HG03175 (cell line): ENCODE measurements around the gene CLMN.

Experiments
- ATAC-seq: cut with Tn5 transposase; IDR thresholded peaks from one replicate; pipeline ENCODE4 v1.9.1; 2021; ENCODE audit warnings: mild to moderate bottlenecking, moderate library complexity; ENCODE audit not compliant: unreplicated experiment

CLMN gene

DNA sequence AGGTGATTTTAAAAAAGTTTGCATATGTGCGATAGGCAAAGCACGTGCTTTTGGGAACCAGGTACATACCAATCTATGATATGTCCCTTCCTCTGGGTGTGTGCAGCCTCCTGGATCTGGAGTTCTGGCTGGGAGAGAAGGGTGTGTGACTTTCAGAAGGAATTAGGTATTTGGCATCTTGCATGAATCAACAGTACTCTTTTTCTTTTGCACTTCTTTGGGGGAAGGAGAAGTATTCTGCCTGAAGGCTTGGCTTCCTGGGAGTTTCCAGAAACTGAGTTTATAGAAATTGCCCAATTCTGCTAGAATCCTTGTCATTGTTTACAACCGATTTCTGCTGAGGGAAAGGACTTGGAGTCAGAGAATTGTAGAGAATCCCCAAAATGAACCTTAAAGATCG lies 2.9 kb upstream of the CLMN start:
- no peak for ATAC-seq

DNA sequence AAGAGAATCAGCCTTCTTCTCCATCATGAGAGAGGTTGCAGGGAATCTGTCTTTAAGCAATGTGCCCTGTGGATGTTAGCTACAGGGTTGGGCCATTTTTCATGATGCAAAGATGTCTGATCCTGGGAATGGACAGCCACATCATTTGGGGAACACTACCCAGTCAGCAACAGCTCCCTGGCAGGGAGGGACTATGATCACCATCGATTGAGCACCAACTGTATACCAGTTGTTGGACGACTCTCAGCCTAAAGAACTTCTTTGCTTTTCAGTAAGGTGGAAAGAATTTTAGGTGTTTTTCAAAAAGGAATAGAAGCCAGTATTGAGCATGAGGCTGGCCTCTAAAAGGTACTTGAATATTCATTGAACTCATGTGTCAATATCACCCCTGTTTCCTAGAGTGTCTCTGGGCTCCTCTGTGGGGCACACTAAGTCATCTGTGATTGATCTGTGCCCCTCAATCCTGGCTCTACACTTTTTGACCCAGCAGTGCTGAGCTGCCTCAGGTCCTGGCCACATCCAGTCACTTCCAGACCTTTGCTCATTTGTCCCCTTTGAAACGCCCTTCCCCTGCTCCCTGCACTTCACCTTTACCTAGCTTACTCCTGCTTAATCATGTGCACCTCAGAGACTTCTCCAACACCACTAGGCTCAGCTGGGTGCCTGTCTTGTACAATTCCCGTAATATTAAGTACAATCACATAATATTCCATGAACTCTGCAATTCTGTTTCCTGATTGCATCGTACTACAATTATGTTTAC lies 2.2 kb upstream of the CLMN start:
- no peak for ATAC-seq

DNA sequence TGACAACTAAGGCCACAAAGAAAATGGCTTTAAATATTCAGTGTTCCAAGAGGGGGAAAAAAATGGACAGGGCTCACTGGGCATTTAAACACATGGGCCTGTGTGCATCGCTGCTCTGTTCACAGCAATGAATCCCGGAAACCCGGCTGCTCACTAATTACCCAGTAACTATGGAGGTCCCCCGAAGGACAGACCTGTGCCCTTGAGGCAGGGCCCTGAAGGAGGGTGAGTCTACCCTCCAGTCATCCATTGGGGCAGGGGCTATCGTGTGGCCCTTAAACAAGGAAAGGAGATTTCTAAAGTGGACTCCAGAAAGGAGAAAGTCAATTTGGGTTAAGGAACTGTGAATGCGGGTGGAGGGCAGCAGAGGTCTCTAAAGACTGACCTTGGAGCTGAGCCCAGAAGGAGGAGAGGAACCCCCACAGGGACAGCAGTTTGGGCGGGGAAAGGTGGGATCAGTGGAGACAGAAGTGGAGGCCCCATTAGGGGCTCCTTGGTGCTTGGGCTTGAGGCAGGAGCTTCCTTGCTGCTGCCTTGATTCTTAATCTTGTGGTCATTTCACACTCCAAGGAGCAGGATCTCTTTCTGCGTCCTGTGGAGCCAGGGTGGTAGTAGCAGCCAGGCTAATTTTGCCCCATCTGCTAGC lies 1.4 kb upstream of the CLMN start:
- no peak for ATAC-seq

DNA sequence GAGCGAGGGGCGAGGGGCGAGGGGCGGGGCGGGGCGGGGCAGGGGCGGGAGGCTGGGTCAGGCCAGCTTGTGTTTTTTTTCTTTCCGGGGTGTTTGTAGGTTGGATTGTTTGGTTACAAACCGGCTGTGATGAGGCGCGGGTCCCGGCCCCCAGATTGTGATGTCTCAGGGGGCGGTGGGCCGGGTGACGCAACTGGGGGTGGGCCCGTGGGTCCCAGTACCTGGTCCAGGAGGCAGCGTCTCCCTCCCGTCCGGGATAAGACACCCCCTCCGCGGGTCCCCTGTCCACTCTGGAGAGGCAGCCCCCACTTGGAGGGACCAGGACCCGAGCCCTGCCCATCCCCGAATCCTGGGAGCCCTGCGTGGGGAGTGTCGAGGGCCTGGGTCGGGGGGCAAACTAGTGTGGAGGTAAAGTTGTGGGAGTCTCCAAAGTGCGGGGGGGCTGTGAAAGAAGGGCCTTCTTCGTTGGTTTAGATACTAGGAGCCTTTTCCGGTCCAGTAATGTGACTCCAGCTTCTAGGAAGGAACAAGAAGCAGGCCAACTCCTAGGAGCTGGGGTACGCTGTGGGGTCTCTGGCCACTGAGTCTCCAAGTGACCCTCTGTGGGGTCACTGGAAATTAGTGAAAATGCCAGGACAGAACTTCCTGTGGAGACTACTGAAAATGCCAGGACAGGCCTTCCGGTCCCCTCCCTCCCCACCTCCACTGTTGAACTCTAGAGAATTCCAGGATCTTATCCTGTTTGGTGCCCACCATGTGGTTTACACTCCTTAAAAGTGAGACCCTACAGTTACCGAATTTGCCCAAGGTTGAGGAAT lies 579 bp upstream of the CLMN start:
- peak; percentile 3 for ATAC-seq

DNA sequence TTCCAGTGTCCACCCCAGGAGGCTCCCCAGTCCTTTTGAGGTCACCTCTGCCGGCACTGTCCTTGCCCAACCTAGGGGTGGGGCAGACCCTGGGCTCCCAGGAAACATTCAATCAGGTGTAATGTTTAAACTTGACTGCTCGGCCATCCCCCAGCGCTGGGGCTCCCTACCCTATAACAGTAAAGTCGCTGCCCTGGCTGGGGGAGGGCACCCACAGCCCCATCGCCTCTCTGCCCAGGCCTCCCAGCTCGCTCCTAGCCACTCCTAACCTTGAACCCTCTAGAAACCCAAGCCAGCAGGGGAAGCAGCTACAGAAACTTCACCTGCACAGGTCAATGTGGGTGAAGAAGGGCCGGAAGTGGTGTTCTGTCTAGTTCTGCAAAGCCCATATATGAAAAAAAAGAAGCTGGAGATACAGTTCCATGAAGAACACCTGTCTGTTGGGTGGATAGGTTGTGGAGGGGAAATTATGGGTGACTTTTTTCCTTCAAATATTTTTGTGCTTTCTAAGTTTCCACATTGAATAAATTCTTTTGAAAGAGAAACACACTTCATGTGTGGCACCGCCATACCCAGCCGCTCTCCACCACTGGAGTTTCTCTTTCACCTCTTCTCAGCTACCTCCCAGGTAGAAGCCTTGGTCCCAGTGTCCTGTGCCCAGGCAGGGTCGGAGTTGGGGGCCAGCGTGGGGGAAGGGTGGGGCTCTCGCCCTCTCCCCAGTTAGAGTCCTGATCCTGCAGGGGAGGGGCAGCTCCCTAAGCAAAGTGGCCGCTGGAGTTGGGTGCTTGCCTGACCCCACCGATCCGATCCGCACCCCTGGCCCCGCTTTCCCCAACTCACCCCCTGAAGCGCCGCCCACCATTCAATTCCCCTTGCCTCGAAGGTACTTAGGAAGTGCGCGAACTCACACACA lies 1.1 kb downstream of the CLMN start:
- ATAC-seq, result no peak

DNA sequence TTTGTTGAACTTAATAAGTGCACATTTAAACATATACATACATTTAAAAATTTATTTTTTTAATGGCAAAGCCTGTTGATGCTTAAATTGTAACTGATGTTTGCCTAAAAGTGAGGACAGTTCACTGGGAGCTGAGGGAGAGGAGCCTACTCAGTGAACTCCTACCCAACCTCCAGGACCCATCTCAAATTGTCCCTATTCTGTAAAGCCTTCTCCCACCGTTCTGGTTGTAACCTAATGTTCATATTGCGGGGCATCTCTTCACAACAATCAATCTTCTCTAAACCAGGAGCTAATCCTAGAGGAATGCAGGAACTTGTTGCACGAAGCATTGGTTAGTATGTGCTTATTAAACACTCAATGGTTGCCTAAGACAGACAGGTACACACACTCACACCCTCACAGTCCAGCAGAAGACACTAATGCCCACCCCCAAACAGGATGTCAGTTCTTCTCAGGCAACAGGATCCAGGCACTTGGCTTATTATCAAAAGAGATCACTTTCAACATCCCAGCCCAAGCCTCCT lies 1.8 kb downstream of the CLMN start:
- no peak for ATAC-seq

DNA sequence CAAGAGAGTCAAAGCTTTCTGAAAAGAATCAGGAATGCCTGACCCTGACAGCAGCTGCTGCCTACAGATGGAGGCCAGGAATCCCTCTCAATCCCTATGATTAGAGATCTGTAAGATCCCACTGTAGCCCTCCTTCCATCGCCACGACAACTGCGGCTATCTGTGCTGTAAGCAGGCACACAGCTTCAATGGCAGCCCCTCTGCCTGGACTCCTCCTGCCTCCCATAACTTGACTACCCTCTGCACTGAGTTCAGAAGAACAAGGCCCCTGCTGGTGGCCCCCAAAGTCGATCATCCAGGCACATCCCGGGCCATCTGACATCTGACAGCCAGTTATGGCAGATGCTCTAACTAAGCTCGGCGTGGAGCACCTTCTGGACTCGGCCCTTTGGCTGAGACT lies 2.9 kb downstream of the CLMN start:
- ATAC-seq, result no peak

DNA sequence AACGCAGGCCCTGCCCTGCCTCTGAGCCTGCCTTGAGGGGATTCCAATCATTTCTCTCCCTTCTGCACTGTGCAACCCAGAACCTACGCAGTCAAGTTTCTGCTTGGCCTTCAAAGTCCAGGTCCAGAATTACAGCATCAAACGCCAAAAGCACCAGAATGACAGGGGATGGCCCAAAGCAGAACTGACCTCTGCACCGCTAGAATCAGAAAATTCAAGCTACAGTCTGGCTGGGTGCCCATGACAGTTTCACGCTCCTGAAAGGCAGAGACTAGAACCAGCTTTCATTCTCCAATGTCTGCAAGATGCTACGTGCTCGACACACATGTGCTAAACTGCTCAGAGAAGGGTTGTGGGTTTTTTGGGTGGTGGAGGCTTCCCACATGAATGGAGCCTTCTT lies 4.1 kb downstream of the CLMN start:
- no peak for ATAC-seq

DNA sequence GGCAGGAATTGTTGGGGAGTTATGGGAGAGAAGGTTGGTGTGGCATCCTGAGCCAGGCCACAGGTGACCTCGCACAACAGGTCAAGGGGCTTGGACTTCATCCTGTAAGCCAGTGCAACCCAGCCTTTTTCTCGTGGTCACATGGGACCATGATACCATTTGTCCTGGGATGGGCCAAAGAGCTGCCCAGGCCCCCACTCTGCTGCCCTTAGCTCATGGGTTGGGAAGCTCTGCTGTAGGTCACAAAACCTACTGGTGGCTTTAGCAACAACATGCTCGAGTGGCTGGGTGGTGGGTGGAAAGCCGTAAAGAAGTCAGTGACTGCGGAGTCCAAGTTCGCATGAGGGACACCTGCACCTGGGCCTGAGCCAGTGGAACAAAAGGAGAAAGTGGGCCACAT lies 4.6 kb downstream of the CLMN start:
- ATAC-seq, result no peak

DNA sequence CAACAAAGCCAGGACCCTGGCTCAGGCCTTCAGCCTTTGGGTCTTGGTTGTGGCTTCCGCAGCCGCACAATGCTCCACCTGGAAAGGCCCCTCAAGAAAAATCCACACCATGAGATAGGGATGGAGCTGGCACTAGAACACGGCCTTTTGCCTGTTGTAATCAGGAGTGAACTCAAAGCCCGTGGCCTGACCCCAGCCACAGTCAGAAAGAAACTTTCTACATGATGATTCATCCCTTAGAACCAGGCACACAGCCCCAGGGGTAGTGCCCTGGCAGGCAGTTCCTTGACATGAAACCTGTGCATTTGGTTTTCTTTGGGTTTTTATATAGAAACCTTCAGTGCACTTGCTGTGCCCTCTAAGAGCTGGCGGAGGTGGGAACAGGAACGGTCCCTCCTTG lies 5.1 kb downstream of the CLMN start:
- ATAC-seq, result peak; percentile 63

DNA sequence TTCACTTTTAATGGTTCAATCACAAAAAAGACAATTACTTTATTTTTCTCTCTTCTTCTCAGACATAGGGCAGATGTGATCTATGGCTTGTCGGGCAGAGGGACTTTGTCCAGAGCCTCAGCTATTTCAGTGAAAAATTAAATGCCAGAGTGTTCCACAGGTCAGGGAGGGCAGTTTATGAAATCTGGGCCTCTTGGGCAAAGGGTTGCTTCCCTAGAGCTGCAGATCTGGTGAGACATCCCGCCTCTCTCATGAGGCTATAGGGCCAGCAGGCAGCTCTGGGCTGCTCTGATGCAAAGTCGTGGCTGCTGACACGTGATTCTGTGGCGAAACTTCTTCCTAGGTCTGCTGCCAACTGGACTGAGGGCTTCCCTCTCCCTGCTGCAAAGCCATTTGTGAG lies 6.0 kb downstream of the CLMN start:
- no peak for ATAC-seq

DNA sequence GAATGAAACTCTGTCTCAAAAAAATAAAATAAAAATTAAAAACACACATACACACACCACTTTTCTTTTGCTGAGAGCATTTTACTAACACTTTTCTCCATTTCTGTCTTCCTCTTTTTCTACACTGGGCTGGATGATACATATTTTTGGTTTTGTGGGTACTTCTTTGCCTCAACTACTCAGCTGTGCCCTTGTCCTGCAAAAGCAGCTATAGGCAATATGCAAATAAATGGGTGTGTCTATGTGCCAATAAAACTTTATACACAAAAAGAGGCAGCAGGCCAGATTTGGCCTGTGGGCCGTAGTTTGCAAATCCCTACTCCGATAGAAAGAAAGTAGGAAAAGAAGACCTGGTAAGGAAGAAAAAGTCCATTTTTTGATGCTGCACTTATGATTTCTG lies 6.5 kb downstream of the CLMN start:
- no peak for ATAC-seq

DNA sequence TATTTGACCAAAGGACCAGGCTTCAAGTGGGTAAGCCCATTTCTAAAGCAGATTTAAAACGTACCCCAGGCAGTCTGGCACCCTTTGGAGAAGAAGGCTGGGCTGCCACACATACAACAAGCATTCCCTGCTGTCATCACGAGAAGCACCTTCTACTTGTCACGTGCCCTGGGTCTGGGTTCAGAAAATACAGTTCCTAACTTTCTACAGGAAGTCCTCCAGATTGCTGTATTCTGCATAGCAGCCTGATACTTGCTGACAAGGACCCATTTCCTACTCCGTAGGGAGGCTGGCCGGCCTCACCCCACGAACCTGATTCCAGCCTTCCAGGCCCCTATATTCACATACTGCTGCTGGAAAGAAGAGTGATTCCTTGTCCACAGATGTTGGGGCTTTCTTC lies 7.4 kb downstream of the CLMN start:
- ATAC-seq, result no peak

DNA sequence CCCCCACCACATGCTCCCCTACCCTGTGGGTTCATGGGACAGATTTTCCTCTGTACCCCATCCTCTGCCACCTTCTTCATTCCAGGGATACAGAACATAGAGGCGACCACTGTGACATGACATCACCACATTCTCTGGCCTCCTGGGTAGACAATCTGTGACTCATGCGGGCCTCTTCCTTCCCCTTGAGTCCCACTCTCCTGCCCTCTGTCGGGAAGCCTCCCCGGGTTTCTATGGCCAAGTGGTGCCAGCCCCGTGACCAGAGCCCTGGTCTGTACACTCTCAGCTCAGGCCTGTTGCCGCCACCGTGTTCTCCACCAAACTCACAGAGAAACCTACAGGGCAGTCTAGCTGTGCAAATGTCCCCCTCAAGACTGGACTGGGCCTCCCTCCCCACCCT lies 8.0 kb downstream of the CLMN start:
- no peak for ATAC-seq

DNA sequence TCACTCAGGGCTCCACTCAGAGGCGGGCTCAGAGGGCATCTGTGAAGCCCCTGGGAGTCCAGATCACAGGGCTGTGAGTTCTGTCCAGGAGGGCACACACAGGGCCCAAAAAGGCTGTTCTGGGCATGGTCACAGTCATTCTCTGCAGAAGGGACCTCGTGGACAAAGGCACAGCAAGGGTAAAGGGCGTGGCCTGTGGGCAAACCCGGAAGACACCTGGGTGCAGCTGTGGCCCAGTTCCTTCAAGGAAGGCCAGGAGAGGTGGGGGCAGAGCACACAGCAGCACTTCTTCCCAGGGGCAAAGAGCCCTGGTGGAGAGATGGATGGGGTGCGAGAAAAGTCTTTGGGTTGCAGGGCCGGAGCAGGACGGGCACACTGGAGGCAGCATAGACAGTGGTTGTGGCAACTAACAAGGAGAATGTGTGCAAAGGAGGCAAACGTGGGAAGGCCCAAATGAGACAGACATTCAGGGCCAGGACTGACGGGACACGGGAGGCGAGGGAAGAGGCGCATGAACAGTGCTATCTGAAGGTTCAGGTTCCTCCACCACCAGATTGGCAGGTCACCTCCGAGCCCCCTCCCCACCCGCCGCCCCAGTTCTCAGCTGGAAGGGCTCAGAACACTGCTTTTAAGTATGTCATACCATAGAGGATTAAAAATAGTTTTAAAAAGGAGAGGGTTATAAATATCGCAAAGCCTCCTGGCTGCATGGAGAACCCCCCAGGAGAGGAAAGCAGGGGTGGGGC lies 8.9 kb downstream of the CLMN start:
- ATAC-seq, result no peak

DNA sequence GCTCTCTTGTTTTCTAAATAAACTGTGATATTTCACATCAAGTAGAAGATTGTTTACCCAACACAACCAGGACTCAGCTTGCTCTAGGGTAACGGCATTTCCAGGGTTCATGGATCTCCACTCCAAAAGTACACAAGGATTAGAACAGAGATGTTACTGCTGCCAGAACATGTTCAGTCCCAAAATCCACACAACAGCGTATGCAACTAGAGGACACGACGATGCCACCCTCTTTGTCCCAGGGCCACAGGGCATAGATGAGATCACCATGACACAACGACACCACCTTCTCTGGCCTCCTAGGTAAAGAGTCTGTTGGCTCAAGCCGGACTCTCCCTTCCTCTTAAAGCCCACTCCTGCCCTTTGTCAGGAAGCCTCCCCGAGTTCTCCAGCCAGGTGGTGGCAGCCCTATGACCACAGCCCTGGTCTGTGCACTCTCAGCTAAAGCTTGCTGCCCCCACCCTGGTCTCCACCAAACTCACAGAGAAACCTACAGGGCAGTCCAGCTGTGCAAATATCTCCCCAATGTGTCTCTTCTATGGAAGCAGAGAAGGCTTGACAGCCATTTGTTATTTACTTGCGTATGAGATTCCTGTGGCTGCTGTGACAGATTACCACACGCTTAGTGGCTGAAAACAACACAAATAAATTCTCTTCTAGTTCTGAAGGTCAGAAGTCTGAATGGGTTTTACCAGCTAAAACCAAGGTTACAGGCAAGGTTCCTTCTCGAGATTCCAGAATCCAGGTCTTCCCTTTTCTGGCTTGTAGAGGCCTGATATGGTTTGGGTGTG lies 10.3 kb downstream of the CLMN start:
- no peak for ATAC-seq

DNA sequence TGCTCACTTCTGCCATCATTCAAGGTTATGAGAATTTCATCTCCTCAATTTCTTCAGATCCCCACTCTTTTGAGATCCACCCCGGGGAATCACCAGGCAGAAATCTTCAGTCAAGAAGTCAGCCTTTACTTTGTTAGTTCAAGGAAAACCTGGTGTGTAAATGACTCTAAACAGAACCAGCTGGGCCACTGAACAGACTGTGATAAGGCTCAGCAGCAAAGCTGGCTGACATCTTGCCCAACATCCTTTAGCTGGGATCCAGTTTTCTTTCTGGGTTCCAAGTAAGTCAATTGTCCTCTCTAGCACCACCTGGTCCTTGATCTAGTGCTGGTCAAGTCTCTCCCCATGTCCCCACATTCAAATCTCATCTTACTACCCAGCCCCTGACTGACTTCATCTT lies 11.6 kb downstream of the CLMN start:
- no peak for ATAC-seq

DNA sequence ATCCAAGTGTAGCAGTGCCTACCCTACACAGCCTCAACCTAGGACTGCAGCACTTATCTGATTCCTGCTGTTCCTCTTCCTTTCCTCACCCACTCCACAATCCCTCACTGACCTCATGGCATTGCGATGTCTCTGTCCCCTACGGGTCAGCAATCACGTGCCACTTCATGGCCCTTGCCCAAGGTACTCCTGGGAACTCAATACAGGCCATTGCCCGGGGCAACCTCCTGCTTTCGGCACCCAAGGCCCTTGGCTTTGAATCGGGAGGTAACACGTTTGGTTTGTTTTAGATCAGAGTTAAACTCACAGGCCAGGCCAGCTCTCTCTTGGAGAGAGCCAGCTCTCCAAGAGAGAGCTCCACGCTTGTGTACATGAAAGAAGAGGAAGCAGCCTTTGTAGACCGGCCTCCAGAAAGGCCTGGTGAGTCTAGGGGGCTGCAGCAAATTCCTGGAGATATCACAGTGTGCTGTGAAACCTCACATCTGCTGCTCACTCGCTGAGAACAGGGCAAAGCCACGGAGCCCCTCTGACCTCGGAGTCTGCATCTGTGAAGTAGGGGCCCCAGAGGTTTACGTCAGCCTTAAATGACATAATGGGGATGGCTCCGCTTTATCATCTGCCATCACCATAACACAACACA lies 12.2 kb downstream of the CLMN start:
- no peak for ATAC-seq

DNA sequence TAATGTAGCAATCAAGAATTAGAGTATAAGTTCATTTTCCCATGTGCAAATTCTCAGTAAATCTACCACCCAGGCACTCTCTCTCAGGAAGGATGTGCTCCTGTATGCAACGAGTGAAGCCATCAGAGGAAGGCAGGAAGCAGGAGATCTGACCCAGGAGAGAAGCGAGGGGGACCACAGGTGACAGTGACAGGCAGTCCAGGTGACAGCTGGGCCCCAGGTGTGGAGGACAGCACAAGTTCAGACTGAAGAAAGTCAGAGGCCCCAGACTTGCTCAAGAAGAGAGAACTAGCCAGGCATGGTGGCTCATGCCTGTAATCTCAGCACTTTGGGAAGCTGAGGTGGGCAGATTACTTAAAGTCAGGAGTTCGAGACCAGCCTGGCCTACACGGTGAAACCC lies 13.8 kb downstream of the CLMN start:
- no peak for ATAC-seq
